ENCODE results near the gene ULK1. TPM values are rescaled to one million over a fixed set of nuclear protein-coding genes. Genes with fewer than 3 reads are reported as not detected.
"Not testable (repeated sequence)": the region's sequence is repeated elsewhere in the genome, so short reads cannot be mapped to it uniquely, and the experiment has no call there.

The ULK1 gene
- total RNA-seq, 1 donor from 2014 or later, result 156 TPM

GRCh38 chr12:131959116-131959515, 64.7 kb downstream of the ULK1 start:
- no peaks in the 10 kb centered on the region for H3K27me3 ChIP-seq
- H3K9me3 ChIP-seq, result no peaks in the 10 kb centered on the region
- H3K36me3 ChIP-seq, result peaks cover 5 to 19% of the 10 kb centered on the region in 2 donors
- no peak overlapping the region for H3K27ac ChIP-seq
- H3K4me3 ChIP-seq, result no peak overlapping the region
- H3K4me1 ChIP-seq, result no peaks in the 10 kb centered on the region
- intact Hi-C loops (cut with DNase I), result no loop called here
- TF ChIP-seq CTCF (IDR thresholded peaks at IDR 0.05), result no peak
- no peak for DNase-seq (ENCODE audit: low spot score in 2 of 2)

- Histone ChIP-seq H3K4me3 (no peak overlapping the region), H3K27me3 (no peaks in the 10 kb centered on the region), H3K4me1 (no peaks in the 10 kb centered on the region), H3K27ac (no peak overlapping the region), H3K9me3 (no peaks in the 10 kb centered on the region), H3K36me3 (peaks cover 5 to 19% of the 10 kb centered on the region in 2 donors)
- no peak for TF ChIP-seq CTCF (IDR thresholded peaks at IDR 0.05)
- intact Hi-C loops (cut with DNase I), result no loop called here
- no peak for DNase-seq (ENCODE audit: low spot score in 2 of 2)
Measured at GRCh38 chr12:131959641-131960589, 65.5 kb downstream of the ULK1 start.

DNA sequence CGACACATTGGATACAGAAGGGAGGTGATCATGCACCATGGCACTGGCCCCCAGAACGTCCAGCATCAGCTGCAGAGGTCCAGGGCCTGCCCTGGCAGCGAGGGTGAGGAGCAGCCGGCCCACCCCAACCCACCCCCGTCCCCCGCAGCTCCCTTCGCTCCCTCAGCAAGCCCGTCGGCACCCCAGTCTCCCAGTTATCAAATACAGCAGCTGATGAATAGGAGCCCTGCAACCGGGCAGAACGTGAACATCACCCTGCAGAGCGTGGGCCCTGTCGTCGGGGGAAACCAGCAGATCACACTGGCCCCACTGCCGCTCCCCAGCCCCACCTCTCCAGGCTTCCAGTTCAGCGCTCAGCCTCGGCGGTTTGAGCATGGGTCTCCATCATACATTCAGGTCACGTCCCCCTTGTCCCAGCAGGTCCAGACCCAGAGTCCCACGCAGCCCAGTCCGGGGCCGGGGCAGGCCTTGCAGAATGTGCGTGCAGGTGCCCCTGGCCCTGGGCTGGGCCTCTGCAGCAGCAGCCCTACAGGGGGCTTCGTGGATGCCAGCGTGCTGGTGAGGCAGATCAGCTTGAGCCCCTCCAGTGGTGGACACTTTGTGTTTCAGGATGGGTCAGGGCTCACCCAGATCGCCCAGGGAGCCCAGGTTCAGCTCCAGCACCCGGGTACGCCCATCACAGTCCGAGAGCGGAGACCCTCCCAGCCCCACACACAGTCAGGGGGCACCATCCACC, 66.3 kb downstream of the ULK1 start:
- H3K9me3 ChIP-seq; H3K4me1 ChIP-seq; H3K27me3 ChIP-seq; DNase-seq (ENCODE audit: low spot score in 2 of 2); H3K4me3 ChIP-seq; H3K27ac ChIP-seq; intact Hi-C loops (cut with DNase I): not testable (repeated sequence)
- peaks cover 5 to 19% of the 10 kb centered on the region in 2 donors for H3K36me3 ChIP-seq

- H3K27me3 ChIP-seq; H3K9me3 ChIP-seq; DNase-seq (ENCODE audit: low spot score in 2 of 2); H3K27ac ChIP-seq; H3K4me3 ChIP-seq; intact Hi-C loops (cut with DNase I); H3K4me1 ChIP-seq: not testable (repeated sequence)
- H3K36me3 ChIP-seq, result peaks cover 5 to 19% of the 10 kb centered on the region in 2 donors
Measured at GRCh38 chr12:131961328-131961727, 66.9 kb downstream of the ULK1 start.

GRCh38 chr12:131962069-131962468, 67.6 kb downstream of the ULK1 start:
- no peak for TF ChIP-seq CTCF (IDR thresholded peaks at IDR 0.05)
- no peak for DNase-seq (ENCODE audit: low spot score in 2 of 2)
- Histone ChIP-seq H3K36me3 (peaks cover 5 to 19% of the 10 kb centered on the region in 2 donors), H3K9me3 (no peaks in the 10 kb centered on the region), H3K4me1 (no peaks in the 10 kb centered on the region), H3K27ac (no peak overlapping the region), H3K27me3 (no peaks in the 10 kb centered on the region), H3K4me3 (no peak overlapping the region)
- intact Hi-C loops (cut with DNase I), result no loop called here

DNA sequence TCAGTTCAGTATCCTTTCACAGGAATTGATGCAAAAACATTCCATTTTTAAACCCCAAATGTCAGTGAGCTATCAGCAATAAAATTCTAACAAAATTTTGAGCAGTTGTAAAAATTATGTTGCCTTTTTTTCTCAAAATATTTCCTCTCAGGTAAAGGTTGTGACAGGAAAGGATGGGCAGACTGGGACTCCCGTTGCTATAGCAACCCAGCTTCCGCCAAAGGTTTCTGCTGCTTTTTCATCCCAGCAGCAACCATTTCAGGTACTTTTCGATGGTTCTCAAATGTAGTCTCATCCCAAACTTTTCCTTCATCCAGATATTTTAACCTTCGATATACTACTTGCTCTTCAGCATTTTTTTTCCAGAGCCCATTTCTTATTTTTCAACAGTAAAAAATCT, 69.0 kb downstream of the ULK1 start:
- intact Hi-C loops (cut with DNase I), result no loop called here
- Histone ChIP-seq H3K27ac (no peak overlapping the region), H3K27me3 (no peaks in the 10 kb centered on the region), H3K4me3 (no peak overlapping the region), H3K9me3 (no peaks in the 10 kb centered on the region), H3K36me3 (peaks cover 5 to 19% of the 10 kb centered on the region in 2 donors), H3K4me1 (no peaks in the 10 kb centered on the region)
- DNase-seq (ENCODE audit: low spot score in 2 of 2), result no peak
- TF ChIP-seq CTCF (IDR thresholded peaks at IDR 0.05), result no peak

Data from ascending aorta (tissue), 2 donors.